Skeletal muscle satellite cell (primary cell): ENCODE measurements around the gene DIAPH3.

Experiments
- H3K27me3 ChIP-seq: 2 replicates; pipeline ENCODE4 v1.7.0; 2013; ENCODE audit warnings: low read length; ENCODE audit not compliant: control insufficient read depth, insufficient read depth
- H3K36me3 ChIP-seq: 2 replicates; pipeline ENCODE4 v1.7.0; 2013; ENCODE audit warnings: mild to moderate bottlenecking, control low read depth, low read length; ENCODE audit not compliant: insufficient read depth
- H3K4me1 ChIP-seq: 2 replicates; pipeline ENCODE4 v1.7.0; 2013; ENCODE audit warnings: low read length; ENCODE audit not compliant: control insufficient read depth, insufficient read depth
- H3K4me2 ChIP-seq: 2 replicates; pipeline ENCODE4 v1.7.0; 2013; ENCODE audit warnings: mild to moderate bottlenecking, low read length
- H3K4me3 ChIP-seq: 2 replicates; pipeline ENCODE4 v1.7.0; 2013; ENCODE audit warnings: low read length
- H3K9ac ChIP-seq: 2 replicates; pipeline ENCODE4 v1.7.0; 2013; ENCODE audit warnings: mild to moderate bottlenecking, low read depth, low read length, moderate library complexity
- H3K9me3 ChIP-seq: replicated peaks from 2 replicates; pipeline ENCODE4 v1.7.0; 2013; ENCODE audit warnings: mild to moderate bottlenecking, control low read depth, low read length

The DIAPH3 gene

GRCh38 chr13:59856281-59856810, 307.4 kb downstream of the DIAPH3 start:
- H3K4me2 ChIP-seq: no peak overlapping the region

GRCh38 chr13:59846845-59847620, 316.7 kb downstream of the DIAPH3 start:
- no peak overlapping the region for H3K4me2 ChIP-seq

More at GRCh38 chr13:59856281-59856810, 307.4 kb downstream of the DIAPH3 start:
- H3K9me3 ChIP-seq: no peaks in the 10 kb centered on the region
- no peaks in the 10 kb centered on the region for H3K4me1 ChIP-seq
- no peak overlapping the region for H3K4me3 ChIP-seq
- H3K27me3 ChIP-seq: no peaks in the 10 kb centered on the region
- no peaks in the 10 kb centered on the region for H3K36me3 ChIP-seq
- no peak overlapping the region for H3K9ac ChIP-seq

GRCh38 chr13:59843040-59843439, 320.7 kb downstream of the DIAPH3 start:
- no peaks in the 10 kb centered on the region for H3K27me3 ChIP-seq
- H3K9me3 ChIP-seq: no peaks in the 10 kb centered on the region
- no peaks in the 10 kb centered on the region for H3K36me3 ChIP-seq
- peaks cover 4% of the 10 kb centered on the region for H3K4me1 ChIP-seq
- no peak overlapping the region for H3K4me3 ChIP-seq
- H3K9ac ChIP-seq: no peak overlapping the region
- no peak overlapping the region for H3K4me2 ChIP-seq

More at GRCh38 chr13:59846845-59847620, 316.7 kb downstream of the DIAPH3 start:
- H3K4me3 ChIP-seq: no peak overlapping the region
- no peaks in the 10 kb centered on the region for H3K27me3 ChIP-seq
- no peaks in the 10 kb centered on the region for H3K9me3 ChIP-seq
- H3K4me1 ChIP-seq: peaks cover 4% of the 10 kb centered on the region
- no peak overlapping the region for H3K9ac ChIP-seq
- H3K36me3 ChIP-seq: no peaks in the 10 kb centered on the region

- Histone ChIP-seq H3K36me3 (no peaks in the 10 kb centered on the region), H3K4me3 (no peak overlapping the region), H3K4me1 (peaks cover 4% of the 10 kb centered on the region), H3K9me3 (no peaks in the 10 kb centered on the region), H3K9ac (no peak overlapping the region), H3K27me3 (no peaks in the 10 kb centered on the region), H3K4me2 (no peak overlapping the region)
Measured at GRCh38 chr13:59842507-59842906, 321.2 kb downstream of the DIAPH3 start.

- Histone ChIP-seq H3K4me1 (peaks cover 15% of the 10 kb centered on the region), H3K9me3 (no peaks in the 10 kb centered on the region), H3K9ac (no peak overlapping the region), H3K4me2 (no peak overlapping the region), H3K27me3 (no peaks in the 10 kb centered on the region), H3K4me3 (no peak overlapping the region), H3K36me3 (peaks cover 4% of the 10 kb centered on the region)
Measured at GRCh38 chr13:59839186-59839585, 324.5 kb downstream of the DIAPH3 start.

- Histone ChIP-seq H3K9ac (no peak overlapping the region), H3K4me3 (no peak overlapping the region), H3K27me3 (no peaks in the 10 kb centered on the region), H3K4me2 (no peak overlapping the region), H3K9me3 (no peaks in the 10 kb centered on the region), H3K4me1 (peaks cover 11% of the 10 kb centered on the region), H3K36me3 (peaks cover 4% of the 10 kb centered on the region)
Measured at GRCh38 chr13:59837101-59837500, 326.6 kb downstream of the DIAPH3 start.

- Histone ChIP-seq H3K9me3 (no peaks in the 10 kb centered on the region), H3K9ac (no peak overlapping the region), H3K4me3 (no peak overlapping the region), H3K36me3 (peaks cover 4% of the 10 kb centered on the region), H3K4me2 (no peak overlapping the region), H3K4me1 (peaks cover 11% of the 10 kb centered on the region), H3K27me3 (no peaks in the 10 kb centered on the region)
Measured at GRCh38 chr13:59835569-59835968, 328.2 kb downstream of the DIAPH3 start.

GRCh38 chr13:59834801-59835200, 328.9 kb downstream of the DIAPH3 start:
- no peaks in the 10 kb centered on the region for H3K27me3 ChIP-seq
- no peak overlapping the region for H3K4me2 ChIP-seq
- H3K4me1 ChIP-seq: peaks cover 11% of the 10 kb centered on the region
- H3K9me3 ChIP-seq: no peaks in the 10 kb centered on the region
- H3K36me3 ChIP-seq: peaks cover 4% of the 10 kb centered on the region
- no peak overlapping the region for H3K4me3 ChIP-seq
- H3K9ac ChIP-seq: no peak overlapping the region

- Histone ChIP-seq H3K9ac (no peak overlapping the region), H3K27me3 (no peaks in the 10 kb centered on the region), H3K4me3 (no peak overlapping the region)
Measured at GRCh38 chr13:59829690-59830089, 334.0 kb downstream of the DIAPH3 start.

GRCh38 chr13:59823486-59823885, 340.2 kb downstream of the DIAPH3 start:
- no peak overlapping the region for H3K4me3 ChIP-seq
- H3K9me3 ChIP-seq: no peaks in the 10 kb centered on the region
- peak overlapping the region; percentile 43 for H3K4me2 ChIP-seq
- no peaks in the 10 kb centered on the region for H3K27me3 ChIP-seq
- no peaks in the 10 kb centered on the region for H3K36me3 ChIP-seq
- H3K4me1 ChIP-seq: peaks cover 17% of the 10 kb centered on the region
- peak overlapping the region; percentile 23 for H3K9ac ChIP-seq

More at GRCh38 chr13:59829690-59830089, 334.0 kb downstream of the DIAPH3 start:
- Histone ChIP-seq H3K4me2 (no peak overlapping the region), H3K9me3 (no peaks in the 10 kb centered on the region), H3K4me1 (peaks cover 2% of the 10 kb centered on the region), H3K36me3 (no peaks in the 10 kb centered on the region)

- Histone ChIP-seq H3K4me3 (no peak overlapping the region), H3K4me2 (no peak overlapping the region), H3K9me3 (no peaks in the 10 kb centered on the region), H3K4me1 (no peaks in the 10 kb centered on the region), H3K27me3 (no peaks in the 10 kb centered on the region), H3K9ac (no peak overlapping the region), H3K36me3 (no peaks in the 10 kb centered on the region)
Measured at GRCh38 chr13:59809564-59809963, 354.2 kb downstream of the DIAPH3 start.

- H3K9ac ChIP-seq: no peak overlapping the region
- no peaks in the 10 kb centered on the region for H3K36me3 ChIP-seq
- no peaks in the 10 kb centered on the region for H3K4me1 ChIP-seq
- no peaks in the 10 kb centered on the region for H3K9me3 ChIP-seq
- H3K27me3 ChIP-seq: no peaks in the 10 kb centered on the region
- no peak overlapping the region for H3K4me2 ChIP-seq
- no peak overlapping the region for H3K4me3 ChIP-seq
Measured at GRCh38 chr13:59806801-59807200, 356.9 kb downstream of the DIAPH3 start.
